ENCODE results near the gene ASAH2B.
"Not testable (repeated sequence)": the region's sequence is repeated elsewhere in the genome, so short reads cannot be mapped to it uniquely, and the experiment has no call there.

Gene ASAH2B

GRCh38 chr10:50774868-50775267, 35.1 kb downstream of the ASAH2B start:
- H3K9ac ChIP-seq (ENCODE audit: low read length); H3F3A ChIP-seq (ENCODE audit: insufficient read depth); H3K9me3 ChIP-seq (ENCODE audit: insufficient read depth, low read length): not testable (repeated sequence)

GRCh38 chr10:50780036-50780435, 40.3 kb downstream of the ASAH2B start:
- not testable (repeated sequence) for H3K79me2 ChIP-seq (ENCODE audit: insufficient read depth, low read length); H3K9ac ChIP-seq (ENCODE audit: low read length); H3K27me3 ChIP-seq (ENCODE audit: low read length); H3K4me2 ChIP-seq (ENCODE audit: low read depth, low read length, poor library complexity, severe bottlenecking); H3F3A ChIP-seq (ENCODE audit: insufficient read depth); H3K27ac ChIP-seq (ENCODE audit: low read depth, low read length); H3K36me3 ChIP-seq (ENCODE audit: low read length); H3K9me3 ChIP-seq (ENCODE audit: insufficient read depth, low read length); H3K4me3 ChIP-seq (ENCODE audit: insufficient read depth, low read length, poor library complexity, severe bottlenecking); H3K9me2 ChIP-seq (replicated peaks; ENCODE audit: insufficient read depth, low read length); H2AFZ ChIP-seq (ENCODE audit: low read depth, low read length, severe bottlenecking); H4K20me1 ChIP-seq (ENCODE audit: low read depth, low read length)

More at GRCh38 chr10:50774868-50775267, 35.1 kb downstream of the ASAH2B start:
- not testable (repeated sequence) for H2AFZ ChIP-seq (ENCODE audit: low read depth, low read length, severe bottlenecking); H3K79me2 ChIP-seq (ENCODE audit: insufficient read depth, low read length); H3K27me3 ChIP-seq (ENCODE audit: low read length); H3K4me2 ChIP-seq (ENCODE audit: low read depth, low read length, poor library complexity, severe bottlenecking); H4K20me1 ChIP-seq (ENCODE audit: low read depth, low read length); H3K27ac ChIP-seq (ENCODE audit: low read depth, low read length); H3K9me2 ChIP-seq (replicated peaks; ENCODE audit: insufficient read depth, low read length); H3K36me3 ChIP-seq (ENCODE audit: low read length); H3K4me3 ChIP-seq (ENCODE audit: insufficient read depth, low read length, poor library complexity, severe bottlenecking)

DNA sequence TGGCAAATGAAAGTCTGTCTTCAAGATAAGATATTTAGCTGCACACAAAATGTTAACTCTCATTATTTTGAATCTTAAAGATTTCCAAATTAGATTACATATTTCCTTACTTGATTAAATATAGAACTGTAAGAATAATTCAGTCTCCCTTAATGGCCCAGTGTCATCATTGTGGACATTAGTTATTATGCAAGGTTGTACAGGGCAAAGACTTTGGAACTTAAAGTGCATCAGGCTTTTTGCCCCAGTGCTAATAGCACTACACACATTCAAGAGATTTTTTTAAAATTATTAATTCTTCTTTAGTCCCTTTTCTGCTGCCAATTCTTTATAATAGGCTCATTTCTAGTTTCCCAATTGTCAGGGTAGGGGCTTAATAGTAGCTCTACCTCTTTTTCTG, 42.3 kb downstream of the ASAH2B start:
- not testable (repeated sequence) for H4K20me1 ChIP-seq (ENCODE audit: low read depth, low read length); H3K9me3 ChIP-seq (ENCODE audit: insufficient read depth, low read length); H3K36me3 ChIP-seq (ENCODE audit: low read length); H3F3A ChIP-seq (ENCODE audit: insufficient read depth); H3K4me2 ChIP-seq (ENCODE audit: low read depth, low read length, poor library complexity, severe bottlenecking); H3K27ac ChIP-seq (ENCODE audit: low read depth, low read length); H3K4me3 ChIP-seq (ENCODE audit: insufficient read depth, low read length, poor library complexity, severe bottlenecking); H3K9me2 ChIP-seq (replicated peaks; ENCODE audit: insufficient read depth, low read length); H3K79me2 ChIP-seq (ENCODE audit: insufficient read depth, low read length); H3K9ac ChIP-seq (ENCODE audit: low read length); H3K27me3 ChIP-seq (ENCODE audit: low read length); H2AFZ ChIP-seq (ENCODE audit: low read depth, low read length, severe bottlenecking)

- not testable (repeated sequence) for H4K20me1 ChIP-seq (ENCODE audit: low read depth, low read length); H3K79me2 ChIP-seq (ENCODE audit: insufficient read depth, low read length); H3K4me3 ChIP-seq (ENCODE audit: insufficient read depth, low read length, poor library complexity, severe bottlenecking); H3K9ac ChIP-seq (ENCODE audit: low read length); H3K4me2 ChIP-seq (ENCODE audit: low read depth, low read length, poor library complexity, severe bottlenecking); H3F3A ChIP-seq (ENCODE audit: insufficient read depth); H3K9me2 ChIP-seq (replicated peaks; ENCODE audit: insufficient read depth, low read length); H3K27ac ChIP-seq (ENCODE audit: low read depth, low read length); H2AFZ ChIP-seq (ENCODE audit: low read depth, low read length, severe bottlenecking); H3K27me3 ChIP-seq (ENCODE audit: low read length); H3K36me3 ChIP-seq (ENCODE audit: low read length); H3K9me3 ChIP-seq (ENCODE audit: insufficient read depth, low read length)
Observed at GRCh38 chr10:50787962-50788361, 48.2 kb downstream of the ASAH2B start.

GRCh38 chr10:50788951-50789945, 49.5 kb downstream of the ASAH2B start:
- Histone ChIP-seq H3K9me3 (ENCODE audit: insufficient read depth, low read length) (no peaks in the 10 kb centered on the region), H3K36me3 (ENCODE audit: low read length) (no peaks in the 10 kb centered on the region), H3K4me2 (ENCODE audit: low read depth, low read length, poor library complexity, severe bottlenecking) (no peak overlapping the region), H3K27me3 (ENCODE audit: low read length) (no peaks in the 10 kb centered on the region), H4K20me1 (ENCODE audit: low read depth, low read length) (no peaks in the 10 kb centered on the region), H3K79me2 (ENCODE audit: insufficient read depth, low read length) (no peaks in the 10 kb centered on the region), H3K9ac (ENCODE audit: low read length) (no peak overlapping the region), H3K4me3 (ENCODE audit: insufficient read depth, low read length, poor library complexity, severe bottlenecking) (no peak overlapping the region), H3K27ac (ENCODE audit: low read depth, low read length) (no peak overlapping the region), H3F3A (ENCODE audit: insufficient read depth) (no peaks in the 10 kb centered on the region), H2AFZ (ENCODE audit: low read depth, low read length, severe bottlenecking) (no peak overlapping the region), H3K9me2 (replicated peaks; ENCODE audit: insufficient read depth, low read length) (no peaks in the 10 kb centered on the region)
- TF ChIP-seq CTCF (IDR thresholded peaks at IDR 0.05; ENCODE audit: insufficient read depth, low read length, poor library complexity, severe bottlenecking): no peak
- no peak for TF ChIP-seq EZH2phosphoT487 (conservative IDR thresholded peaks at IDR 0.05; ENCODE audit: low read length)

All from SU-DHL-6 (cell line).